ENCODE measurements around the gene NCKAP5.

- TF ChIP-seq POLR2A (IDR thresholded peaks at IDR 0.05) (no peak), CTCF (IDR thresholded peaks at IDR 0.05) (no peak)
Observed at GRCh38 chr2:132929786-132930185, 638.5 kb downstream of the NCKAP5 start.
